GM10847 (cell line): ENCODE measurements around the gene CNOT1.

ENCODE experiments used
- POLR2A ChIP-seq: IDR thresholded peaks from 2 replicates; pipeline ENCODE4 v1.6.1; 2011; ENCODE audit not compliant: insufficient read length; ENCODE audit errors: extremely low read depth

CNOT1 gene

DNA sequence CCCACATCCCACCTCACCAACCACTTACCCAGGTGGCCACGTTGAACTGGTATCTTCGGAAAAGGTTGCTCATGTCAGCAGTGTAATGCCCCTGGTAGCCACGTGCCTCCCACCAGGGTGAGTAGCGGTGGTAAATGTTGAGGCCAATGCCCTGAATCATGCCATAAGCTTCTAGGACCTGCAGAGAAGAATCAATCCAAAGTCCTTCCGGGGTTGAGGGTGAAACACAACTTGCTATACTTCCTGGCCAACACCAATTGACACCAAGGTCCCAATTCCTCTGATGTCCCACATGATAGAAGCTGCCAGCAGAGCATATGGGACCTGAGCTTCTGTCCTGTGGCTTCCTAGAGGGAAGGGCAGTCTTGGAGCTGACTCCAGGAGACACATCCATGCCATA lies 11.3 kb upstream of the CNOT1 start:
- no peak for TF ChIP-seq POLR2A

DNA sequence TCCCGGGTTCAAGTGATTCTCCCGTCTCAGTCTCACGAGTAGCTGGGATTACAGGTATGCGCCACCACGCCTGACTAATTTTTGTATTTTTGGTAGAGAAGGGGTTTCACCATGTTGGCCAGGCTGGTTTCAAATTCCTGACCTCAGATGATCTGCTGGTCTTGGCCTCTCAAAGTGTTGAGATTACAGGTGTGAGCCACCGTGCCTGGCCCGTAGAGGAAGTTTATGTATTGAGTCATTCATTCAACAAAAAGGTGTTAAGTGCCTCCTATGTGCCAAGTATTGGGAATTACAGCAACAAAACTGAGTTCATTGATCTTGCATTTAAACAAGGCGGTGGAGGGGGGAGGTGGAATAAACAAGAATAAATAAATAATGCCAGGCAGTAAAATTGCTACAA lies 10.2 kb upstream of the CNOT1 start:
- TF ChIP-seq POLR2A, result no peak

DNA sequence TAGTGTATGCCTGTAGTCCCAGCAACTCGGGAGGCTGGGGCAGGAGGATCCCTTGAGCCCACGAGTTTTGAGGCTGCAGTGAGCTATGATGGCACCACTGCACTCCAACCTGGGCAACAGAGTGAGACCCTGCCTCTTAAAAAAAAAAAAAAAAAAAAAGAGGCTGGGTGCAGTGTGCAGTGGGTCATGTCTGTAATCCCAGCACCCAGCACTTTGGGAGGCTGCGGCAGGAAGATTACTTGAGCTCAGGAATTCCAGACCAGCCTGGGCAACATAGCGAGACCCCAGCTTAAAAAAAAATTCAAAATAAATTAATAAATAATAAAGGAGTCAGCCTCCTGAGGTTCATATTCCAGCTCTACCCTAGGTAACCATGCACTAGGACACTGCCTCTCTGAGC lies 9.6 kb upstream of the CNOT1 start:
- TF ChIP-seq POLR2A, result no peak

DNA sequence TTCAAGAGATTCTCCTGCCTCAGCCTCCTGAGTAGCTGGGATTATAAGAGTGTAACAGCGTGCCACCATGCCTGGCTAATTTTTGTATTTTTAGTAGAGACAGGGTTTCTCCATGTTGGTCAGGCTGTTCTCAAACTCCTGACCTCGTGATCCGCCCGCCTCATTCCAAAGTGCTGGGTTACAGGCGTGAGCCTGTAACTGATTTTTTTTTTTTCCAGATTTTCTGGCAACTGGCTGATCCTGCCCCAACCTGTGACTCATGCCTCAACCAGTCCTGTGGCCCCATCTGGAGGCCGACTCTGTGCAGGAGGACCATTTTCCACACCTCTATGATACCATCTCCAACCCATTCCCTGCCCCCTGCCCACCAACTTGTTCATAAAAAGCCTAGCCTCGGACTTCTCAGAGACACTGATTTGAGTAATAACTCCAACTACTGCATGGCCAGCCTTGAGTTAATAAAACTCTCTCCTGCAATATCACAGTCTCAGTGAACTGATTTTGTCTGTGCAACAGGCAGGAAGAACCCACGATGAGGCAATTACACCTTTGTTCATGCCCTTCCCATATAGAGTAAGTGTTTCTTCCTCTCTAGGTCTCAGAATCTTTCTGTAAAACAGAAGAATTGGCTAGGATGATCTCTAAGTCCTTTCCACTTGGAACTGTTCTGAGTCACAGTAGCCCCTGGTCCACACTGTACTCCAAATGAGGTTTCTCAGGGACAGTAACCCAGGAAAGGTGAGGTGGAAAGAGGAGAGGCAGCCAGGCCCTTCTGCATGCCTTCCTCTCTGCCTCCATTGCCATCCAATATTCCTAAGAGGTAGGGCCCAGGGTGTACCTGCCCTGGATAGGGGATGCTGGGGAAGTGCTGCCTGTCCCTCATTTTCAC lies 8.8 kb upstream of the CNOT1 start:
- no peak for TF ChIP-seq POLR2A

DNA sequence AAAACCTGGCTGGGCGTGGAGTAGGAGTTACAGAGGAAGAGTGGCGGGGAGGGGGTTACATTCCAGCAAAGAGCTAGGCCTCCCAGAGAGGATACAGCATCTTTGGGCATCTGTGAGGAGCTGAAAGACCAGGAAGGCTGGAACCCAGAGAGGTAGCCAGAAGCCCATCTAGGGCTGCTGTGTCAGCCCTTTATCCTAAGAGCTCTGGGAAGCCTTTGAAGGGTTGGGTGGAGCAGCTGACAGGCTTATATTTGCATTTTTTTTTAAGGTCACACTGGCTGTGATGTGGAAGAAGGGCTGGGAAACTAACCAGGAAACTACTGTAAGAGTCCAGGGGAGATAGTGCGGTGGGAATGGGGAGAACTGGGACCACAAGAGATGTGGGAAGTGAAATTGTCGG lies 6.8 kb upstream of the CNOT1 start:
- TF ChIP-seq POLR2A, result no peak

DNA sequence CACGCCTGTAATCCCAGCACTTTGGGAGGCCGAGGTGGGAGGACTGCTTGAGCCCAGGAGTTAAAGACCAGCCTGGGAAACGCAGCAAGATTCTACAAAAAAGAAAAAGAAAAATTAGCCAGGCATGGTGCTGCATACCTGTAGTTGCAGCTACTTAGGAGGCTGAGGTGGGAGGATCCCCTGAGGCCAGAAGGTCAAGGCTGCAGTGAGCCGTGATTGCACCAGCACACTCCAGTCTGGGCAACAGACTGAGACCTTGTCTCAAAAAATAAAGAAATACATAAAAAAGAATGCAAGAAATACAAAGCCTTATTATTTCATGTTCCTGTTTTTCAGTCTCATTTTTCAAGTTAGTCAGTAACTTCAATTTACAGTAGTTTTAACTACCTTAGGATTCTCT lies 5.9 kb upstream of the CNOT1 start:
- TF ChIP-seq POLR2A, result no peak

DNA sequence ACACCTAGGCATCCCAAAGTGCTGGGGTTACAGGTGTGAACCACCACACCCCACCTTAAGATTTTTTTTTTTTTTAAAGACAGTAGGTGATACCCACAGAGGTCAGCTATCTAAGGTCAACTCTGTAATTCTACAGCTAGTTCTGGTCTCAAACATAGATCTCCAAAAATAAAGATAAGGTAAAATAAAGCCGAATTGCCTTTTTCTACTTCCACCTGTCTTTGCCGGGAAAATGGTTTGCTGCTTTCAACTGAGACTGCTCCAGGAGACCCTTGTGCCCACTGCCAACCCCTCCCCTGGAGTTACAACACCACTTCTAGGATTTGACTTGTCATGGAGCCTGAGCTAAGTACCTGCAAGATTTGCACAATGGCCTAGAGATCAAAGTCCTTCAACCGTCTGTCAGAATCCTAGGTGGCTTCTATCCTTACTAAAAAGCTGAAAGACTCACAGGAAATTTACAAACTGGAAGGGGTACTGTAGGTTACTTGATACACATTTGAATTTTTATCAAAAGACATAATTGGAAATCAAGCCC lies 4.7 kb upstream of the CNOT1 start:
- TF ChIP-seq POLR2A, result no peak

DNA sequence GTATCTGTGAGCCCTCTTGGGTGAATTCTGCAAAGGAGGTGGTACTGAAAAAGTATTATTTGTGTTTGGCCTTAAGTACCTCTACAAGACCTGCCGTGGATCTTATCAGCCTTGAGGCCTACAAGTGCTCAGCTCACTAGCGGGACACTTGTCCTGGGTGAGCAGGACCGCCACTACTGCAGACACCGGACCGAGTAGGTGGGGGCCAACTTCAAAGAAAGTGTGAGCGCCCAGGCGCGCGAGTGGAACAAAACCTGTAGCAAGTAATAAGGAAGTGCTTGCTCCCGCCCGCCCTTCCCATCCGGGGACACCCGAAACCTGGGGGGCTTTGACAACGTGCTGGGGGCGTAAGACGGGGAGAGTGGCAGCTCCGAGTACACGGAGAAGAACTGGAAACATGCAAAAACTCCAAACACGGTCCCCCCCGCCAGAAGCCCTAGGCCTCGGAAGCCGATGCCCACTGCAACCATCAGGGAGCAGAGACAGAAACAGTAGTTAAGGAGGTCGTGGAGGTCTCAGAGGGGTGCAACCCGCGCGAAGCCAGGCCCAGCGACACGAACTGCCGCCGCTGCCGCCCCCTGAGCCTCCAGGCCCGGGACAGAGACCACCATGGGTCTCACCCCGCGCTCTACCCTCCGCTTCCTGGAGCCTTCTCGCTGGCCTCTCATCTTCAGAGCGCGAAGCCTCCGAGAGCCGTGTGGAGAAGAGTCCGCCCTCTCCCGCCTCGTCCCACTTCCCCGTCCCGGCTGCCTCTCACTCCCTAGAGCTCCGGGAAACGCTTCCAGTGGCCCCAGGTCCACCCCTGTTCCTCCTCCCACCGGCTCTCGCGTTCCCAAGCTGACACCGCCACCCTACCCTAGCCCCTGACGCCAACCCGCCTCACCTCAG lies 537 bp downstream of the CNOT1 start:
- TF ChIP-seq POLR2A, result no peak

DNA sequence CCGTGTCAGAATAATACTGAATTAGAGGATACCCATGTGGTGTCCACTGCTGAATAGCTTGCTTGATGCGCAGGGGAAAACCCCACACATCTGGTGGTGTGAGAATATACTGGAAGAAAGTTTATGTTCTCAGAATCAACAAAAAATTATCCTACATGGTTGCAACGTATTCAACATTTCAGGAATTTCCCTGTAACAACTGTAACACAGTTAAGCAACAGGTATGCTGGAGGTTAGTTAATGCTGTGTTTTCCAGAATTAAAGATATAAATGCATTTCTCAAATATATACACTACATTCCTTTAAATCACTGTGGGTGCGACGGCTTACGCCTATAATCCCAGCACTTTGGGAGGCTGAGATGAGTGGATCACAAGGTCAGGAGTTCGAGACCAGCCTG lies 5.4 kb downstream of the CNOT1 start:
- no peak for TF ChIP-seq POLR2A

DNA sequence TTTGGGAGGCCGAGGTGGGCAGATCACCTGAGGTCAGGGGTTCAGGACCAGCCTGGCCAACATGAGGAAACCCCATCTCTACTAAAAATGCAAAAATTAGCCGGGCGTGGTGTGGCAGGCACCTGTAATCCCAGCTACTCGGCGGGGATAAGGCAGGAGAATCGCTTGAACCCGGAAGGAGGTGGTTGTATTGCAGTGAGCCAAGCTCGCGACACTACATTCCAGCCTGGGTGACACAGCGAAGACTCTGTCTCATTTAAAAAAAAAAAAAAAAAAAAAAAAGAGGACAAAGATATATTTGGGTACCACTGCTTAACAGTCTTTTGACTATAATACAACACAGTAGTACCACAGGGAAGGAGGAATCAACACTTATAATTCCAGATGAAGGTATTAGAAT lies 9.2 kb downstream of the CNOT1 start:
- TF ChIP-seq POLR2A, result no peak

DNA sequence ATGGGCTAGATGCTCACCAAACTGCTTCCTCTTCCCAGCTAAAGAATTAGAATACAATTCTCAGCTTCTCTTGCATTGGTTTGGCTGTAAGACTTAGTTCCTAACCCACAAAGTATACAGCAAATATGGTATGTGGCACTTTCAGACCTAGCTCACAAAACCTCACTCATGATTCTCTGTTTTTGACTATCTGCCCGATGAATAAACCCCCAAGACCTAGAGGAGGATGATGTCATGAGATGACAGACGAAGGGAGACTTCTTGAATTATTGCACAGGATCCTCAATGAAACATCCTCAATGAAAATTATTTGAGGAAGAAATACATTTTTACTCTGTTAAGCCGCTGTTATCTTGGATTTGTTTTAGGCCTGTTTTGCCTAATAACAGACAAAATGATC lies 14.3 kb downstream of the CNOT1 start:
- TF ChIP-seq POLR2A, result no peak

DNA sequence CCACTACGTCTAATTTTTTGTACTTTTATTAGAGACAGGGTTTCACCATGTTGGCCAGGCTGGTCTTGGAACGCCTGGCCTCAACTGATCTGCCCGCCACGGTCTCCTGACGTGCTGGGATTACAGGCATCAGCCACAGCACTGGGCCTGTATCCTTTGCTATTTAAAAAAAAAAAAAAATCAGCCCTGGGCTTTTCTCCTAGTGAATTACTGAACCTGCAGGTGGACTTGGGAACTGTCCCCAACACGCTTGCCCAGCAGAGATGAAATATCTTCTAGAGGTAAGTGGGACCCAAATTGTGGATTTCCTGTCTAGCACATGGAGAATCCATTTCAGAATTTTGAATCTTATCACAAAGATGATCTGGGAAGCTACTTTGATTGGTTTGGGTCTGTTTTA lies 14.8 kb downstream of the CNOT1 start:
- no peak for TF ChIP-seq POLR2A

DNA sequence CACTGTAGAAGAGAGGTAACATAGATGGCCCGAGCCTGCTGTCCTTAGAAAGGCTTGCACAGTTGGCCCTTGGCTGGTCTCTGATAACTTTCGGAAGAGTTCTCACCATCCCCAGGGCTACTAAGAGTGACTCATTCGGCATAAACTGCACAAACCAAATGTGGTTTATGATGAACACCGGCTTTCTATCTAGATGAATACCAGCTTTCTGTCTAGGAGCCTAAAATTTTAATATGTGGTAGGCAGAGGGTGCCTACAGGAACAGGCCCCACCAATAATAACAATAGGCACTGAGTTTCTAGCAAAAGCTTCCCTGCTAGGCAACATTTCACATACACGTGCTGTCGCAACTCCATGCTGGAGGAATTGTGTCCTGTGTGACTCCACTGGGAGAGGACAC lies 15.4 kb downstream of the CNOT1 start:
- no peak for TF ChIP-seq POLR2A

DNA sequence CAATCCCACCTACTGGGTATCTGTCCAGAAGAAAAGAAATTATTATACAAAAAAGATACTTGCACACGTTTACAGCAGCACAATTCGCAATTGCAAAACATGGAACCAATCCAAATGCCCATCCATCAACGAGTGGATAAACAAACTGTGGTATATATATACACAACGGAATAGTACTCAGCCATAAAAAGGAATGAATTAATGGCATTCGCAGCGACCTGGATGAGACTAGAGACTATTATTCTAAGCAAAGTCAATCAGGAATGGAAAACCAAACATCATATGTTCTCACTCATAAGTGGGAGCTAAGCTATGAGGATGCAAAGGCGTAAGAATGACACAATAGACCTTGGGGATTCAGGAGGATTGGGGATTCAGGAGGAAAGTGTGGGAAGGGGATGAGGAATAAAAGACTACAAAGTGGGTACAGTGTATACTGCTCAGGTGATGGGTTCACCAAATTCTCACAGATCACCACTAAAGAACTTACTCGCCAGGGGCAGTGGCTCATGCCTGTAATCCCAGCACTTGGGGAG lies 21.0 kb downstream of the CNOT1 start:
- no peak for TF ChIP-seq POLR2A

DNA sequence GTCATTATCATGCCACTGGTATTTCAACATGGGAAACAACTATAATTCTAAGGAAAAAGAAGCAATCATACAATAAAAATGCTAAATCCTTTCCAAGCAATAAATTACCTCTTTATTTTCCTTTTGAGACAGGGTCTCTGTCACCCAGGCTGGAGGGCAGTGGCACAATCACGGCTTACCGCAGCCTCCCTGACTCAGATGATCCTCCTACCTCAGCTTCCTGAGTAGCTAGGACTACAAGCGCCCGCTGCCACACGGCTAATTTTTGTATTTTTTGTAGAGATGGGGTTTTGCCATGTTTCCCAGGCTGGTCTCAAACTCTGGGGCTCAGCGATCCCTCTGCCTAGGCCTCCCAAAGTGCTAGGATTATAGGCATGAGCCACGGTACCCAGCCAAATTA lies 24.1 kb downstream of the CNOT1 start:
- no peak for TF ChIP-seq POLR2A

DNA sequence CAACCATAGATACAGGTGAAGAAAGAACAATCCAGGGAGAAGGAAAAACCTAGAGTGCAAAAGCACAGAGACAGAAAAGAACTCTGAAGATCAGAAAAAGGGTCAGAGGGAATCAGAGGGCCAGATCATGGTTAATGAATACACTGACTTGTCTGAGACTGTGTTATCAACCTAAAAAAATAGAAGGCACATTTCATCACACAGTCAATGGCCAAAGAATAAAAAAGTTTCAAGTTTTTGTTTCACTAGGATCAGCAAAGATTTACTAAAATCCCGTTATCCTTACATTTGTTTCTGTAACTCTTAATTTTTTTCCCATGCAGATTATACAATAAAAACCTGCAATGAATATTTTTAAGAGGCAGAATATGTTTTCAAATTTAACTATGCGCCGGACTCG lies 38.5 kb downstream of the CNOT1 start:
- no peak for TF ChIP-seq POLR2A
